MG63 (cell line): ENCODE results near the gene GGA1. TPM values are rescaled to one million over a fixed set of nuclear protein-coding genes. Genes with fewer than 3 reads are reported as not detected.

Experiments used
- DNase-seq: peaks from one replicate; pipeline ENCODE4 v3.0.0-alpha.2; 2020
- H3K27me3 ChIP-seq: fragments of 250-450 bp; sonication (Bioruptor Pico); 2 replicates; pipeline ENCODE4 v1.5.1; 2020; ENCODE audit warnings: mild to moderate bottlenecking, moderate library complexity
- H3K36me3 ChIP-seq: fragments of 250-450 bp; sonication (Bioruptor Pico); 2 replicates; pipeline ENCODE4 v1.5.1; 2020; ENCODE audit warnings: mild to moderate bottlenecking, moderate library complexity
- H3K4me3 ChIP-seq: fragments of 250-450 bp; sonication (Bioruptor Pico); 2 replicates; pipeline ENCODE4 v1.5.1; 2020; ENCODE audit warnings: mild to moderate bottlenecking, moderate library complexity
- H3K9me3 ChIP-seq: fragments of 250-450 bp; sonication (Bioruptor Pico); 2 replicates; pipeline ENCODE4 v1.5.1; 2020; ENCODE audit warnings: mild to moderate bottlenecking, moderate library complexity
- total RNA-seq: library from RNA; depleted of rRNA; stranded (reverse); fragments of >200 nt; shearing (Covaris generic); gene quantifications from 2 replicates; pipeline ENCODE4 v1.2.3, GENCODE V29; 2014; ENCODE audit warnings: low replicate concordance; rRNA removed

Gene GGA1, protein sequence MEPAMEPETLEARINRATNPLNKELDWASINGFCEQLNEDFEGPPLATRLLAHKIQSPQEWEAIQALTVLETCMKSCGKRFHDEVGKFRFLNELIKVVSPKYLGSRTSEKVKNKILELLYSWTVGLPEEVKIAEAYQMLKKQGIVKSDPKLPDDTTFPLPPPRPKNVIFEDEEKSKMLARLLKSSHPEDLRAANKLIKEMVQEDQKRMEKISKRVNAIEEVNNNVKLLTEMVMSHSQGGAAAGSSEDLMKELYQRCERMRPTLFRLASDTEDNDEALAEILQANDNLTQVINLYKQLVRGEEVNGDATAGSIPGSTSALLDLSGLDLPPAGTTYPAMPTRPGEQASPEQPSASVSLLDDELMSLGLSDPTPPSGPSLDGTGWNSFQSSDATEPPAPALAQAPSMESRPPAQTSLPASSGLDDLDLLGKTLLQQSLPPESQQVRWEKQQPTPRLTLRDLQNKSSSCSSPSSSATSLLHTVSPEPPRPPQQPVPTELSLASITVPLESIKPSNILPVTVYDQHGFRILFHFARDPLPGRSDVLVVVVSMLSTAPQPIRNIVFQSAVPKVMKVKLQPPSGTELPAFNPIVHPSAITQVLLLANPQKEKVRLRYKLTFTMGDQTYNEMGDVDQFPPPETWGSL
- total RNA-seq: 13.8 and 33.2 TPM in 2 replicates

DNA sequence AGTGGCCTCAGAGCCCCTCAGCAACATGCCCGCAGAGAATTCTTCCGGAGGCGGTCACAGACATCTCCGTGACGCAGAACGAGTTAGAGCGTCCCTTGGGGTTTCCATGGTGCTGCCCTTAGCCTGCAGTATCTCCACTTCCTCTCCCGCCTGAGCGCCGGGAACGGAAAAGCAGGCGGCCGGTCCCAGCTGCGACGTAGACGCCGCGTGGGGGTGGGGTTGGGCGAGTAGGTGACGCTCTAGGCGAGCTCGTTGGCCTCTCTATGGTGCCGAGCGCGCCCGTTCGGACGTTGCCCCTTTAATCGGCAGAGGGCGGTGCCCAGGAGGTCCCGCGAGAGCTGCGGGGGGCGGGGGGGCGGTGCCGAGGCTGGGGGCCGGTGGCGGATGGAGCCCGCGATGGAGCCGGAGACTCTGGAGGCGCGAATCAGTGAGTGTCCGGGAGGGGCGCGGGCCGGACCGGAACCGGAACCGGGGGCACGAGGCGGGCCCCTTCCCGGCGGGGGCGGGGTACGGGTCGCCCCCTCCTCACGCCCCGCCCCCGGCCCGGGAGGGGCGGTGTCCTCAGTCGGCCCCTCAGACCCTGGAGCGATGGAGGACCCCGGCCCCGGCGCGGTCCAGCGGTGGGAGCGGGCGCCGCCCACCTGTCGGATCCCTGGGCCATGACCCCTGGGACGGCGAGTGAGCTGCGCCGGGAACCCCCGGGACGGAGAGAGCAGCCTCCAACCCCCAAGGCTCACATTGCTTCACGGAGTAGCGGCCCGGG lies at the start of gene GGA1:
TSS of gene GGA1 (plus strand) at position 358 of the 763 bp plus-strand sequence. CDS start at position 385, 27 bp downstream.
- Histone ChIP-seq H3K4me3 (peak within 1 kb of the TSS; percentile 82), H3K27me3 (no peaks in the 10 kb centered on the region), H3K9me3 (no peaks in the 10 kb centered on the region), H3K36me3 (peaks cover 3% of the 10 kb centered on the region; the same call in 1 of the 2 replicates)
- DNase-seq: peak; percentile 94

GRCh38 chr22:37559521-37559900 lies 49.1 kb upstream of the GGA1 start:
- Histone ChIP-seq H3K27me3 (no peaks in the 10 kb centered on the region), H3K36me3 (peaks cover 37% of the 10 kb centered on the region), H3K4me3 (peak overlapping the region; percentile 57), H3K9me3 (no peaks in the 10 kb centered on the region)
- no peak for DNase-seq

- H3K4me3 ChIP-seq: peak within 1 kb of the TSS; percentile 99
- no peaks in the 10 kb centered on the region for H3K27me3 ChIP-seq
- H3K9me3 ChIP-seq: no peaks in the 10 kb centered on the region
- DNase-seq: peak; percentile 78
- peaks cover 41% of the 10 kb centered on the region for H3K36me3 ChIP-seq
Measured at GRCh38 chr22:37559901-37560607, 48.6 kb upstream of the GGA1 start, which contains the start of gene CDC42EP1. Gene CDC42EP1, plus strand, starts transcription at chr22:37560480. Its CDS starts 5,870 bp downstream, at chr22:37566350.

DNA sequence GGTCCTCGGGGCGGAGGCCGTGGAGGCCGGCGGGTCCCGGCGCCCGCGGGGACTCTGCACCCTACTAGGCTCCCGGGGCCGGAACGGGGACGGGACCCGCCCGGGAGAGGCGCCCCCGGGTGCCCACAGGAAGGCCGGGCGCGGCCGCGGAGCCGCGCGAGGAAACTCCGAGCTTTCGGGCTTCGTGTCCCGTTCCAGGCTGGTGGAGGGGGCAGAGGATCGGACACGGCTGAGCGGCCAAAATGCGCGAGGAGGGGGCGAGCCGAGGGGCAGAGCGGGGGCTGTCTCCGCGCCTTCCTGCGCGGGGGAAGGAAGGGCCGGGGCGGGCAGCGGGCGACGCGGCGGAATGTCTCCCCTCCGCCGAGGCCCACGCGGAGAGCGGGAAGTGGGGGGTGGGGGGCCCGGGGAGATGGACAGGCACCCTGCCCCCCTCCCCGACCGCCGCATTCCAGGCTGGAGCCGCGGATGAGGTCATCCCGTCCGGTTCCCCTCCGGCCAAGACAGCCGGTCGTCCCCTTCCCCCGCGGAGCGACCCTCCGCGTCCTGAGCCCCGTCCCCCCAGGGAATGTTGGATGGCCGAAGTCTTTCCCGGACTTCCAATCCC lies 47.9 kb upstream of the GGA1 start:
- Histone ChIP-seq H3K4me3 (peak overlapping the region; percentile 99), H3K27me3 (no peaks in the 10 kb centered on the region), H3K9me3 (no peaks in the 10 kb centered on the region), H3K36me3 (peaks cover 46% of the 10 kb centered on the region)
- DNase-seq: peak; percentile 80

- DNase-seq: peak; percentile 94
- Histone ChIP-seq H3K4me3 (peak overlapping the region; percentile 99), H3K27me3 (no peaks in the 10 kb centered on the region), H3K36me3 (peaks cover 53% of the 10 kb centered on the region), H3K9me3 (no peaks in the 10 kb centered on the region)
Measured at GRCh38 chr22:37561212-37562048, 47.2 kb upstream of the GGA1 start.

- Histone ChIP-seq H3K36me3 (peaks cover 62% of the 10 kb centered on the region), H3K27me3 (no peaks in the 10 kb centered on the region), H3K4me3 (peak overlapping the region; percentile 99), H3K9me3 (no peaks in the 10 kb centered on the region)
- no peak for DNase-seq
Measured at GRCh38 chr22:37562049-37562875, 46.4 kb upstream of the GGA1 start.

DNA sequence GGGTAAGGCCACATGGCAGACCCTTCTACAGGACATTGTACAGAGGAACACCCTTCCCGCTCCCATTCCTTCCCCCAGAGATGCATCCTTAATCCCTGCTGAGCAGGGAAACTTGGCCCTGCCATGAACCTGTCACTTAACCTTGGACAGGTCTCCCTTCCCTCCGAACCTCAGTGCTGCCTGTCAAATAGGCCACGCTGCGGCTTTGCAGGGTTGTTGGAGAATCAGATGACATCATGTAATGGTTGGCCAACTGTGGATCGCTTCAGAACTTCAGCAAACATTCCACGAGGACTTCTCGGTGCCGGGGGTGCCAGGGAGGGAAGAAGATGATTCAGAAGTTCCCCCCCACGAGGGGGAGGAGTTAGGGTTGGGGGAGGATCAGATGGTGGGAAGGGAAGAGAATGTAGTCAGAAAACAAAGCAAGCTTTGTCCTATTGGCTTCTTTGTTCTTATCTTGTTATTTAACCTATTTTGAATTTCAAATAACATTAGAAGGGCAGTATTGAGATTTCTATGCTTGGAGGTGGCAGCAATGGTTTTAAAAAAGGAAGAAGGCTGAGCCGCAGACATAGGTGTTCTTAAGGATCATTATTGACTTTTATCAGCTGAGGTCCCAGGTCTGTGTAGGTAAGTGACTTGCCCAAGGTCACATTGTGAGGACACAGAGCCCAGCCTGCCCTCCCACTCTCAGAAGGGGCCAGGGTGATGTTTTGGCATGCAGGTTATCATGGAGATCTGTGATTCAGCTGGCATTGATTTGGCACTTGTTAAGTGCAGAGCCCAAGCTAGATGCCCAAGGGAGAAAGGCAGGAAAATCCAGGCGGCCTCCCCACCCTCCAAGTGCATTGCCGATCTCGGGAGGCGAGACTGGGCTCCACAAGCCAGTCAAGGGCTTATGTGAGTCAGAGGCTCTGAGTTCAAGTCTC lies 45.2 kb upstream of the GGA1 start:
- Histone ChIP-seq H3K9me3 (no peaks in the 10 kb centered on the region), H3K27me3 (no peaks in the 10 kb centered on the region)

GRCh38 chr22:37564111-37564711 lies 44.4 kb upstream of the GGA1 start:
- H3K36me3 ChIP-seq: peaks cover 75% of the 10 kb centered on the region
- H3K4me3 ChIP-seq: no peak overlapping the region
- DNase-seq: no peak
- H3K27me3 ChIP-seq: no peaks in the 10 kb centered on the region
- no peaks in the 10 kb centered on the region for H3K9me3 ChIP-seq

More for the DNA sequence above, 45.2 kb upstream of the GGA1 start:
- Histone ChIP-seq H3K4me3 (peak overlapping the region; percentile 99), H3K36me3 (peaks cover 73% of the 10 kb centered on the region)
- DNase-seq: peak; percentile 89

- no peak for DNase-seq
- Histone ChIP-seq H3K4me3 (no peak overlapping the region), H3K9me3 (no peaks in the 10 kb centered on the region), H3K27me3 (no peaks in the 10 kb centered on the region), H3K36me3 (peaks cover 79% of the 10 kb centered on the region)
Measured at GRCh38 chr22:37565830-37566229, 42.8 kb upstream of the GGA1 start.

DNA sequence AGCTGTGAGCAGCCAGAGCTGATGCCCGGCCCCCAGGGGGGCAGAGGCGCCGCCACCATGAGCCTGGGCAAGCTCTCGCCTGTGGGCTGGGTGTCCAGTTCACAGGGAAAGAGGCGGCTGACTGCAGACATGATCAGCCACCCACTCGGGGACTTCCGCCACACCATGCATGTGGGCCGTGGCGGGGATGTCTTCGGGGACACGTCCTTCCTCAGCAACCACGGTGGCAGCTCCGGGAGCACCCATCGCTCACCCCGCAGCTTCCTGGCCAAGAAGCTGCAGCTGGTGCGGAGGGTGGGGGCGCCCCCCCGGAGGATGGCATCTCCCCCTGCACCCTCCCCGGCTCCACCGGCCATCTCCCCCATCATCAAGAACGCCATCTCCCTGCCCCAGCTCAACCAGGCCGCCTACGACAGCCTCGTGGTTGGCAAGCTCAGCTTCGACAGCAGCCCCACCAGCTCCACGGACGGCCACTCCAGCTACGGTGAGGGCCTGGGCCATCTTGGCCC lies 42.3 kb upstream of the GGA1 start:
- Histone ChIP-seq H3K9me3 (no peaks in the 10 kb centered on the region), H3K27me3 (no peaks in the 10 kb centered on the region), H3K36me3 (peaks cover 74% of the 10 kb centered on the region), H3K4me3 (no peak overlapping the region)
- DNase-seq: no peak

GRCh38 chr22:37566903-37567798 lies 41.5 kb upstream of the GGA1 start:
- Histone ChIP-seq H3K36me3 (peaks cover 66% of the 10 kb centered on the region), H3K4me3 (no peak overlapping the region), H3K9me3 (no peaks in the 10 kb centered on the region), H3K27me3 (no peaks in the 10 kb centered on the region)
- DNase-seq: no peak

DNA sequence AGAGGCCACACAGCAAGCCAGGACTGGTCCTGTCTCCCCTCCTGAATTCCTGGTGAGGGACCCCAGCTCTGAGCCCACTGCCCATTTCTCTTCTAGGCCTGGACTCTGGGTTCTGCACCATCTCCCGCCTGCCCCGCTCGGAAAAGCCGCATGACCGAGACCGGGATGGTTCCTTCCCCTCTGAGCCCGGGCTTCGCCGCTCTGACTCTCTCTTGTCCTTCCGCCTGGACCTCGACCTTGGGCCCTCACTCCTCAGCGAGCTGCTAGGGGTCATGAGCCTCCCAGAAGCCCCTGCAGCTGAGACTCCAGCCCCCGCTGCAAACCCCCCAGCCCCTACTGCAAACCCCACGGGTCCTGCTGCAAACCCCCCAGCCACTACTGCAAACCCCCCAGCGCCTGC lies 40.6 kb upstream of the GGA1 start:
- H3K9me3 ChIP-seq: no peaks in the 10 kb centered on the region
- H3K36me3 ChIP-seq: peaks cover 58% of the 10 kb centered on the region
- no peak for DNase-seq
- no peaks in the 10 kb centered on the region for H3K27me3 ChIP-seq
- H3K4me3 ChIP-seq: no peak overlapping the region
